ENCODE results near the gene RSBN1.

RSBN1 gene

GRCh38 chr1:113779542-113779941, 32.7 kb downstream of the RSBN1 start:
- Histone ChIP-seq H3K27me3 (ENCODE audit: control insufficient read depth, insufficient read depth, low read length) (no peaks in the 10 kb centered on the region), H3K4me3 (ENCODE audit: low read depth, low read length) (no peak overlapping the region), H3K27ac (ENCODE audit: low read depth, low read length) (no peak overlapping the region), H3K9ac (ENCODE audit: low read depth, low read length) (no peak overlapping the region), H3K36me3 (ENCODE audit: control insufficient read depth, insufficient read depth, low read length) (peaks cover 24% of the 10 kb centered on the region), H3K4me1 (ENCODE audit: control insufficient read depth, insufficient read depth, low read length) (peaks cover 26% of the 10 kb centered on the region), H3K9me3 (ENCODE audit: control insufficient read depth, insufficient read depth, low read length) (no peaks in the 10 kb centered on the region)

GRCh38 chr1:113777561-113777960, 34.7 kb downstream of the RSBN1 start:
- H3K27ac ChIP-seq (ENCODE audit: low read depth, low read length) = no peak overlapping the region
- peaks cover 25% of the 10 kb centered on the region for H3K36me3 ChIP-seq (ENCODE audit: control insufficient read depth, insufficient read depth, low read length)
- no peak overlapping the region for H3K4me3 ChIP-seq (ENCODE audit: low read depth, low read length)
- no peak overlapping the region for H3K9ac ChIP-seq (ENCODE audit: low read depth, low read length)
- H3K4me1 ChIP-seq (ENCODE audit: control insufficient read depth, insufficient read depth, low read length) = peaks cover 18% of the 10 kb centered on the region
- no peaks in the 10 kb centered on the region for H3K27me3 ChIP-seq (ENCODE audit: control insufficient read depth, insufficient read depth, low read length)
- no peaks in the 10 kb centered on the region for H3K9me3 ChIP-seq (ENCODE audit: control insufficient read depth, insufficient read depth, low read length)

- Histone ChIP-seq H3K4me1 (ENCODE audit: control insufficient read depth, insufficient read depth, low read length) (peaks cover 47% of the 10 kb centered on the region), H3K9ac (ENCODE audit: low read depth, low read length) (no peak overlapping the region), H3K4me3 (ENCODE audit: low read depth, low read length) (no peak overlapping the region), H3K27me3 (ENCODE audit: control insufficient read depth, insufficient read depth, low read length) (no peaks in the 10 kb centered on the region), H3K27ac (ENCODE audit: low read depth, low read length) (peak overlapping the region; percentile 19), H3K9me3 (ENCODE audit: control insufficient read depth, insufficient read depth, low read length) (no peaks in the 10 kb centered on the region), H3K36me3 (ENCODE audit: control insufficient read depth, insufficient read depth, low read length) (peaks cover 34% of the 10 kb centered on the region)
Observed at GRCh38 chr1:113770031-113770430, 42.2 kb downstream of the RSBN1 start.

GRCh38 chr1:113769601-113769970, 42.7 kb downstream of the RSBN1 start:
- peaks cover 47% of the 10 kb centered on the region for H3K4me1 ChIP-seq (ENCODE audit: control insufficient read depth, insufficient read depth, low read length)
- H3K27ac ChIP-seq (ENCODE audit: low read depth, low read length) = peak overlapping the region; percentile 71
- H3K9me3 ChIP-seq (ENCODE audit: control insufficient read depth, insufficient read depth, low read length) = no peaks in the 10 kb centered on the region
- H3K36me3 ChIP-seq (ENCODE audit: control insufficient read depth, insufficient read depth, low read length) = peaks cover 35% of the 10 kb centered on the region
- H3K4me3 ChIP-seq (ENCODE audit: low read depth, low read length) = no peak overlapping the region
- no peaks in the 10 kb centered on the region for H3K27me3 ChIP-seq (ENCODE audit: control insufficient read depth, insufficient read depth, low read length)
- no peak overlapping the region for H3K9ac ChIP-seq (ENCODE audit: low read depth, low read length)

GRCh38 chr1:113768916-113769600, 43.2 kb downstream of the RSBN1 start:
- Histone ChIP-seq H3K9me3 (ENCODE audit: control insufficient read depth, insufficient read depth, low read length) (no peaks in the 10 kb centered on the region), H3K9ac (ENCODE audit: low read depth, low read length) (no peak overlapping the region), H3K4me1 (ENCODE audit: control insufficient read depth, insufficient read depth, low read length) (peaks cover 47% of the 10 kb centered on the region), H3K36me3 (ENCODE audit: control insufficient read depth, insufficient read depth, low read length) (peaks cover 39% of the 10 kb centered on the region), H3K27me3 (ENCODE audit: control insufficient read depth, insufficient read depth, low read length) (no peaks in the 10 kb centered on the region), H3K4me3 (ENCODE audit: low read depth, low read length) (peak overlapping the region; percentile 1; the same call in 1 of the 2 replicates), H3K27ac (ENCODE audit: low read depth, low read length) (peak overlapping the region; percentile 71)

- Histone ChIP-seq H3K4me3 (ENCODE audit: low read depth, low read length) (no peak overlapping the region), H3K27ac (ENCODE audit: low read depth, low read length) (no peak overlapping the region), H3K36me3 (ENCODE audit: control insufficient read depth, insufficient read depth, low read length) (peaks cover 39% of the 10 kb centered on the region), H3K9ac (ENCODE audit: low read depth, low read length) (no peak overlapping the region), H3K27me3 (ENCODE audit: control insufficient read depth, insufficient read depth, low read length) (no peaks in the 10 kb centered on the region), H3K9me3 (ENCODE audit: control insufficient read depth, insufficient read depth, low read length) (no peaks in the 10 kb centered on the region), H3K4me1 (ENCODE audit: control insufficient read depth, insufficient read depth, low read length) (peaks cover 35% of the 10 kb centered on the region)
Observed at GRCh38 chr1:113765306-113766230, 46.7 kb downstream of the RSBN1 start.

- Histone ChIP-seq H3K36me3 (ENCODE audit: control insufficient read depth, insufficient read depth, low read length) (peaks cover 39% of the 10 kb centered on the region), H3K9ac (ENCODE audit: low read depth, low read length) (no peak overlapping the region), H3K27me3 (ENCODE audit: control insufficient read depth, insufficient read depth, low read length) (no peaks in the 10 kb centered on the region), H3K27ac (ENCODE audit: low read depth, low read length) (no peak overlapping the region), H3K4me3 (ENCODE audit: low read depth, low read length) (no peak overlapping the region), H3K9me3 (ENCODE audit: control insufficient read depth, insufficient read depth, low read length) (no peaks in the 10 kb centered on the region), H3K4me1 (ENCODE audit: control insufficient read depth, insufficient read depth, low read length) (peaks cover 24% of the 10 kb centered on the region)
Observed at GRCh38 chr1:113763661-113764060, 48.6 kb downstream of the RSBN1 start.

- Histone ChIP-seq H3K4me3 (ENCODE audit: low read depth, low read length) (no peak overlapping the region), H3K36me3 (ENCODE audit: control insufficient read depth, insufficient read depth, low read length) (peaks cover 27% of the 10 kb centered on the region), H3K4me1 (ENCODE audit: control insufficient read depth, insufficient read depth, low read length) (peaks cover 15% of the 10 kb centered on the region), H3K9ac (ENCODE audit: low read depth, low read length) (no peak overlapping the region), H3K27me3 (ENCODE audit: control insufficient read depth, insufficient read depth, low read length) (no peaks in the 10 kb centered on the region), H3K9me3 (ENCODE audit: control insufficient read depth, insufficient read depth, low read length) (no peaks in the 10 kb centered on the region), H3K27ac (ENCODE audit: low read depth, low read length) (no peak overlapping the region)
Observed at GRCh38 chr1:113761937-113762336, 50.3 kb downstream of the RSBN1 start.

GRCh38 chr1:113760102-113761080, 51.9 kb downstream of the RSBN1 start:
- Histone ChIP-seq H3K9me3 (ENCODE audit: control insufficient read depth, insufficient read depth, low read length) (no peaks in the 10 kb centered on the region), H3K27ac (ENCODE audit: low read depth, low read length) (peak overlapping the region; percentile 99), H3K4me1 (ENCODE audit: control insufficient read depth, insufficient read depth, low read length) (peaks cover 15% of the 10 kb centered on the region), H3K9ac (ENCODE audit: low read depth, low read length) (peak overlapping the region; percentile 74; the same call in 1 of the 2 replicates), H3K36me3 (ENCODE audit: control insufficient read depth, insufficient read depth, low read length) (peaks cover 18% of the 10 kb centered on the region), H3K27me3 (ENCODE audit: control insufficient read depth, insufficient read depth, low read length) (no peaks in the 10 kb centered on the region), H3K4me3 (ENCODE audit: low read depth, low read length) (peak overlapping the region; percentile 68)

- peaks cover 15% of the 10 kb centered on the region for H3K4me1 ChIP-seq (ENCODE audit: control insufficient read depth, insufficient read depth, low read length)
- H3K9ac ChIP-seq (ENCODE audit: low read depth, low read length) = peak within 1 kb of the TSS; percentile 74
- peaks cover 15% of the 10 kb centered on the region for H3K36me3 ChIP-seq (ENCODE audit: control insufficient read depth, insufficient read depth, low read length)
- peak within 1 kb of the TSS; percentile 68 for H3K4me3 ChIP-seq (ENCODE audit: low read depth, low read length)
- H3K27ac ChIP-seq (ENCODE audit: low read depth, low read length) = peak within 1 kb of the TSS; percentile 99
- H3K27me3 ChIP-seq (ENCODE audit: control insufficient read depth, insufficient read depth, low read length) = no peaks in the 10 kb centered on the region
- no peaks in the 10 kb centered on the region for H3K9me3 ChIP-seq (ENCODE audit: control insufficient read depth, insufficient read depth, low read length)
Observed at GRCh38 chr1:113759333-113760101, 52.8 kb downstream of the RSBN1 start, which contains the start of gene PHTF1. PHTF1 (minus strand) TSS chr1:113759486; CDS start chr1:113758703, 783 bp downstream.
